ENCODE measurements around the gene CDH5.

DNA sequence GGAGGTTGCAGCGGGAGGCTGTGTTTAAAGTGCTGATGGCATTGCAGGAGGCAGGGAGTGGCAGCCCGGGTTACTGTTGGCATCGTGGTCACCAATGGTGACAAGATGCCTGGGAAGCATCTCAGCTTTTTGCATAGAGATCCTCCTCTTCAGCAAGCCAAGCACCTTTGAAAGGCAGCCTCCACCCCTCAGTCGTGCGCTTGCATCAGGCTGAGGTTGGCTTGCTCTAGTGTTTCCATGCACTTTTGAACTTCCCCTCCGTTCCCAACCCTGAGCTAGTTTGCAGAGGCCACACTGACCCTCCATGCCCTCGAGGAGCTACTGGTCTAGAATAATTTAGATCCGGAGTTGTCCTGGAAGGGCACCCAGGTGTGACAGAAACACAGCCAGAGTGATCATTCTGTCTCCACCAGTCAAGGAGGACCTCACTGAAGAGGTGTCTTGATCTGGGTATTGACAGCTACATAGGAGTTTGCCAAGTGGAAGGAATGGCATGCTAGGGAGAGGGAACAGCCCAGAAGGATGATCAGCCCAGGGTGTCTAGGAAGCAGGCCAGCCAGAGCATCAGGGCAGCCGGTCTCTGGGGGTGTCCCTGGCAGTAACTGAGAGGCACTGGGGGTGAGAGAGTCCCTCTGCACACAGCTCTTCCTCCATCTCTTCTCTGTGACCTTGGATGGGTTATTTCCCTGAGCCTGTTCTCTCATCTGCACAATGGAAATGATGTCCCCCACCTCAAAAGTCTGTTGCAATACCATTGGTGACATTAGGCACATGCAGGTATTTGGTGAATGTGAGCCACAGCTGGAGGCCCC, 68.3 kb downstream of the CDH5 start:
- TF ChIP-seq CTCF (conservative IDR thresholded peaks at IDR 0.05; ENCODE audit: low read depth, low read length) (no peak), EZH2 (IDR thresholded peaks at IDR 0.05; ENCODE audit: borderline replicate concordance, low read depth, low read length, poor library complexity, severe bottlenecking) (no peak)

Data from A673 (cell line).